ENCODE data around the gene PLEKHN1. TPM values are rescaled to one million over a fixed set of nuclear protein-coding genes. Genes with fewer than 3 reads are reported as not detected.

The PLEKHN1 gene
- total RNA-seq, 2 donors from 2014 or later: 1.5 to 4.6 TPM

DNA sequence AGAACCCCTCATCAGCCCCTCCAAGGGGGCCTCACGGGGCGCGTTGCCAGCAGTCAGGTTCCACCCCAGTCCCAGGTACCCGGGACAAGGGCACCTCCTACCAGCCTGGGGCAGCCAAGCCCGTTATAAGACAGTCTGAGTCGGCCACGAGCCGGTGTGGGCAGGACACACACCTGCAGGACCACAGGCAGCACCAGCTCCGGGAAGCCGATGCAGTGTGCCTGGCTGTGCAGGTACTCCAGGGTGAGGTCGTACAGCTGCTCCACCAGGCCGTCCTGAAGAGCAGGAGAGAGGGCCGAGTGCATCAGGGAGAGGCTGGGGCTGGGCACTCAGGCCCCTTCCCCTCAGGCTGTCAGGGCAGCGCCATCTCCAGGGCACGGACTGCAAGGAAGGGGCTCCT is 18.3 kb upstream of the PLEKHN1 start:
- H3K9me3 Mint-ChIP-seq: no peaks in the 10 kb centered on the region
- H3K4me3 Mint-ChIP-seq: no peak overlapping the region
- H3K27ac Mint-ChIP-seq: no peak overlapping the region
- H3K27me3 ChIP-seq (ENCODE audit: control insufficient read depth, insufficient read depth, low read length, poor library complexity, severe bottlenecking): no peaks in the 10 kb centered on the region
- no peak for DNase-seq
- WGBS, 2 experiments (ENCODE audit: insufficient coverage in 1 of 2, insufficient read length in 1 of 2): 95 to 96% methylated on average over 11 to 15 of the region's 15 CpGs
- peaks cover 44% of the 10 kb centered on the region for H3K36me3 ChIP-seq (ENCODE audit: control insufficient read depth, insufficient read depth, low read length)
- H3K9me3 ChIP-seq (ENCODE audit: control insufficient read depth, low read length): no peaks in the 10 kb centered on the region
- no peak overlapping the region for H3K4me3 ChIP-seq (ENCODE audit: low read length)
- no peaks in the 10 kb centered on the region for H3K27me3 Mint-ChIP-seq (ENCODE audit: insufficient read depth)
- no peak overlapping the region for H3K27ac ChIP-seq (ENCODE audit: low read depth, low read length)
- H3K4me1 ChIP-seq (ENCODE audit: control insufficient read depth, insufficient read depth, low read length): no peaks in the 10 kb centered on the region
- peaks cover 8% of the 10 kb centered on the region for H3K4me1 Mint-ChIP-seq
- no peak overlapping the region for H3K9ac ChIP-seq (ENCODE audit: extremely low read depth, low read length, poor library complexity, severe bottlenecking)
- TF ChIP-seq, protein P1, sequence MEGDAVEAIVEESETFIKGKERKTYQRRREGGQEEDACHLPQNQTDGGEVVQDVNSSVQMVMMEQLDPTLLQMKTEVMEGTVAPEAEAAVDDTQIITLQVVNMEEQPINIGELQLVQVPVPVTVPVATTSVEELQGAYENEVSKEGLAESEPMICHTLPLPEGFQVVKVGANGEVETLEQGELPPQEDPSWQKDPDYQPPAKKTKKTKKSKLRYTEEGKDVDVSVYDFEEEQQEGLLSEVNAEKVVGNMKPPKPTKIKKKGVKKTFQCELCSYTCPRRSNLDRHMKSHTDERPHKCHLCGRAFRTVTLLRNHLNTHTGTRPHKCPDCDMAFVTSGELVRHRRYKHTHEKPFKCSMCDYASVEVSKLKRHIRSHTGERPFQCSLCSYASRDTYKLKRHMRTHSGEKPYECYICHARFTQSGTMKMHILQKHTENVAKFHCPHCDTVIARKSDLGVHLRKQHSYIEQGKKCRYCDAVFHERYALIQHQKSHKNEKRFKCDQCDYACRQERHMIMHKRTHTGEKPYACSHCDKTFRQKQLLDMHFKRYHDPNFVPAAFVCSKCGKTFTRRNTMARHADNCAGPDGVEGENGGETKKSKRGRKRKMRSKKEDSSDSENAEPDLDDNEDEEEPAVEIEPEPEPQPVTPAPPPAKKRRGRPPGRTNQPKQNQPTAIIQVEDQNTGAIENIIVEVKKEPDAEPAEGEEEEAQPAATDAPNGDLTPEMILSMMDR (conservative IDR thresholded peaks at IDR 0.05): no peak
- peaks cover 57% of the 10 kb centered on the region for H3K36me3 Mint-ChIP-seq (ENCODE audit: low read depth)

DNA sequence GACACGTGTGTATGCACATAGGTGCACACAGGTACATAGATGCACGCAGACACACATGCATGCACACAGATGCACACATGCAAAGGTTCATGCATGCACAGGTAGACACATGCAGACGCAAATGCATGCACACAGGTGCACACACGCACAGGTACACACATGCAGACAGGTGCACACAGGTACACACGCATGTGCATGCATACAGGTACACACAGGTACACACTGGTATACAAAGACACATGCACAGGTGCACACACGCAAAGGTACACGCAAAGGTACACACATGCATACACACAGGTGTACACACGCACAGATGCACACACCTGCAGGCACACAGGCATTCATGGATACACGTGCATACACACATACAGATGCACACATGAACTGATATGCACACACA is 16.0 kb upstream of the PLEKHN1 start:
- no peak overlapping the region for H3K4me3 ChIP-seq (ENCODE audit: low read length)
- H3K27ac ChIP-seq (ENCODE audit: low read depth, low read length): no peak overlapping the region
- H3K9ac ChIP-seq (ENCODE audit: extremely low read depth, low read length, poor library complexity, severe bottlenecking): no peak overlapping the region
- peaks cover 67% of the 10 kb centered on the region for H3K36me3 ChIP-seq (ENCODE audit: control insufficient read depth, insufficient read depth, low read length)
- peaks cover 4% of the 10 kb centered on the region for H3K4me1 Mint-ChIP-seq
- no peak for DNase-seq
- H3K27ac Mint-ChIP-seq: no peak overlapping the region
- TF ChIP-seq, protein P1 (conservative IDR thresholded peaks at IDR 0.05): no peak
- H3K9me3 ChIP-seq (ENCODE audit: control insufficient read depth, low read length): no peaks in the 10 kb centered on the region
- no peaks in the 10 kb centered on the region for H3K27me3 Mint-ChIP-seq (ENCODE audit: insufficient read depth)
- no peaks in the 10 kb centered on the region for H3K4me1 ChIP-seq (ENCODE audit: control insufficient read depth, insufficient read depth, low read length)
- peaks cover 69% of the 10 kb centered on the region for H3K36me3 Mint-ChIP-seq (ENCODE audit: low read depth)
- no peak overlapping the region for H3K4me3 Mint-ChIP-seq
- no peaks in the 10 kb centered on the region for H3K27me3 ChIP-seq (ENCODE audit: control insufficient read depth, insufficient read depth, low read length, poor library complexity, severe bottlenecking)
- H3K9me3 Mint-ChIP-seq: no peaks in the 10 kb centered on the region
- 94 to 97% methylated on average over 9 of the region's 9 CpGs for WGBS, 2 experiments (ENCODE audit: insufficient coverage in 1 of 2, insufficient read length in 1 of 2)

DNA sequence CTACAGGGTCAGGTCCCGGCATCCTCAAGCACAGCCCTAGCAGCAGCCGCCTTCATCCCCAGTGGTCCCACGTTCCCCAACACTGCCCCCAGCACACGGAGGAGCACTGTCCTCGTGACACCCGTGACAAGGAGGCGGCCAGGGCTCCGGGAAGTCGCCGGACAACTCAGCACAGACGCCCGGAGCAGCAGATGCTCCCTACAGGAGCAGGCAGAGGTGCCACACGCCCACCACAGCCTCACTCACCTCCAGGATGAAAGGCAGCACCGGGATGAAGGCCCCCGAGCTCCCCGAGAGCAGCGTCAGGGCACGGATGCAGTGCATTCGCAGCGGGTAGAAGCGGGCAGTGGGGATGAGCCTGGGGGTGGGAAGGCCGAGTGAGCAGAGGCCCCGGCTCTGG is 15.4 kb upstream of the PLEKHN1 start:
- Histone ChIP-seq H3K27me3 (ENCODE audit: control insufficient read depth, insufficient read depth, low read length, poor library complexity, severe bottlenecking) (no peaks in the 10 kb centered on the region), H3K36me3 (ENCODE audit: control insufficient read depth, insufficient read depth, low read length) (peaks cover 74% of the 10 kb centered on the region), H3K9me3 (ENCODE audit: control insufficient read depth, low read length) (no peaks in the 10 kb centered on the region), H3K27ac (ENCODE audit: low read depth, low read length) (no peak overlapping the region), H3K4me3 (ENCODE audit: low read length) (no peak overlapping the region), H3K9ac (ENCODE audit: extremely low read depth, low read length, poor library complexity, severe bottlenecking) (no peak overlapping the region), H3K4me1 (ENCODE audit: control insufficient read depth, insufficient read depth, low read length) (no peaks in the 10 kb centered on the region)
- WGBS, 2 experiments (ENCODE audit: insufficient coverage in 1 of 2, insufficient read length in 1 of 2): 88 to 95% methylated on average over 3 to 23 of the region's 23 CpGs
- H3K9me3 Mint-ChIP-seq: no peaks in the 10 kb centered on the region
- TF ChIP-seq, protein P1 (conservative IDR thresholded peaks at IDR 0.05): no peak
- DNase-seq: no peak
- no peak overlapping the region for H3K27ac Mint-ChIP-seq
- no peaks in the 10 kb centered on the region for H3K27me3 Mint-ChIP-seq (ENCODE audit: insufficient read depth)
- no peak overlapping the region for H3K4me3 Mint-ChIP-seq
- peaks cover 4% of the 10 kb centered on the region for H3K4me1 Mint-ChIP-seq
- H3K36me3 Mint-ChIP-seq (ENCODE audit: low read depth): peaks cover 69% of the 10 kb centered on the region
